ENCODE measurements around the gene OR2W3.
A peak's percentile ranks its signal among the peaks of the same experiment; 100 is the strongest.

The OR2W3 gene

DNA sequence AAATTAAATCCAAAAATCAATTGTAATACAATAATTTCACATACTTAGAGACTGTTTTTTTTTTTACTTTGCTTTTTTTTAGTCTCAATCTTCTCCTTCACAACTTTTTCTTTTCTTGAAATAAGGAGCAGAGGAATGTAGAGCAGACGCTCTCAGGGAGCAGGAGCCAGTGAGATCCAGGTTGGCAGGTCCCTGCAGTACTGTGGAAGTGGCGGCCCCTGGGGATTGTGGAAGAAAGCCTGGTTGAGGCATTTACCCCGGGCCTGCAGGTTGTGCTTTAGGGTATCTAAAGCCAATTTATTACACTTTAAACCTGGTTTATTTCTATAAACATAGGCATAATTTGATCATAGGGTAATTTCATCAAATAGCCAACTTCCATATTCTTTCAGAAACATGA, 28.6 kb downstream of the OR2W3 start:
- DNase-seq = no peak

DNA sequence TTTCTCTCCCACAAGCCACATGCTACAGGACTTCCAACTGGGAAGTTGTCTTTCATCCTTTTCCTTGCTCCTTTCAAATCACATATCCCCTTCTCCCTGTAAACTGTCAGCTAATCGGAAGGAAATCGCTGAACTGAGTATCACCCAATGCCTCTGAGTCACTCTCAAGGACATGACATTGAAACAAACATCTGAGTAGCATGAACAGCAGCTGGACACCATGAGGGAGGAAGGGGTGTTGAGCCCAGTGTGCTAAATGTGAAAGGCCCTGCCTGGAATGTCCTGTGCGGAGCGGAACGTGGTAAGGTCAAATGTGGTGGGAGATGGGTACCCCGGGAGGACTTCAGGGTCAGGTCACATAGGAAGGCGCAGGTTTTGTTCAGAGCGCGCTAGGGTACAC, 29.5 kb downstream of the OR2W3 start, which contains the start of gene OR2AJ1:
OR2AJ1 (plus strand) TSS at position 22 of the 400 bp plus-strand sequence. CDS start 8,880 bp downstream, outside the sequence.
- no peak for DNase-seq

- DNase-seq = no peak
Observed at GRCh38 chr1:247933989-247934388, 38.6 kb downstream of the OR2W3 start.

DNA sequence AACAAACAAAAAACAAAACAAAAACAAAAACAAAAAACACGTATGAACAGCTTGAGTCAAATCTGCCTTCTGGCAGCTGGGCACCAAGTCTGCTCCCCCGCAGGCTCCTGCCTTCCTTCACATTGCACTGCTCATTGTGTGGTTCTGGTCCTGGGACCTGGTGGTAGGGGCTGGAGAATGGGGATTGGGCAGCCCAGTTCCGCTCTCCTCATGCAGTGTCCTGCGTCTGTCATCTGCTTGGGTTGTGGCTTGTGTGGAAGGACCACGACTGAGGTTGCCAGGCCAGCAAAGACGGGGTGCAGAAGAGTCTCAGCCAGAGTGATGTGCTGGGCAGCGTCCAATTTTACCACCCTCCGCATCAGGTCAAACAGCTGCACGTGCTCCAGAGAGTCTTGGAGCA, 40.4 kb downstream of the OR2W3 start:
- no peak for DNase-seq

DNA sequence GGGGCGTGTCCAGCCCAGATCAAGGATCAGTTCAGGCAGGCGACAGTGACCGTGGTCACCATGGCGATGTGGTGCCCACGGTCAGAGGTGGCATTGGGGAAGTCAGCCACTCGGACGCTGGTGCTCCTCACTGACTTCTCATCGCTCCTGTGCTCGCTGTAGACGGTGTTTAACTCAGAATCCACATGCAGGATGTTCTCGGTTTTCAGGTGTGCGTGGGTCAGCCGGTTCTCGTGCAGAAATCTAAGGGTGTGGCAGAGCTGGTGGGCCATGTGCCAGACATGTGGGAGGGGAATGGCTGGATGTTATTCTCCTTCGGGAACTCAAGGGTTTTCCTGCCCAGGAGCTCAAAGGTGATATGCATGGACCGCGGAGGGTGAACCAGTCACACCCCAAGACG, 41.0 kb downstream of the OR2W3 start:
- no peak for DNase-seq

- peak; percentile 98 for DNase-seq
Observed at GRCh38 chr1:247936965-247937734, 41.8 kb downstream of the OR2W3 start.

DNA sequence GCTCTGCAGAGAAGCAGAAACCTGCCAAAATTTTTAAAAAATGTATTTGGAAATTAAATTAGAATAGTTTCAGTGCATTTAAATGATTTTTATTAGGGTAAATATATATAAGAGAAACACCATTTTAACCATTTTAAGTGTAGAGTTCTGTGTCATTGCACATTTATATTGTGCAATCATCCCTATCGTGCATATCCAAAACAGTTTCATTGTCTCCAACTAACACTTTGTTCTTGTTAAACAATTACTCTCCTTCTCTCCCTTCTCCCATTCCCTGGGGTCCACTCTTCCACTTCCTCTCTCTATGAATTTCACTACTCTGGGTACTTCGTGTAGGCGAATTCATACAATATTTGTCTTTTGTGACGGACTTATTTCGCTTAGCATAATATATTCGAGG, 47.2 kb downstream of the OR2W3 start:
- no peak for DNase-seq
